NCI-H446 (cell line): ENCODE data around the gene PDE3A.
"Not testable (repeated sequence)": the region's sequence is repeated elsewhere in the genome, so short reads cannot be mapped to it uniquely, and the experiment has no call there.

Source experiments
- DNase-seq, 2 experiments: peaks; one replicate each; lab custom pipeline; 2025; lab: John Stamatoyannopoulos, UW

PDE3A gene

GRCh38 chr12:20615020-20615419 is 246.7 kb downstream of the PDE3A start:
- not testable (repeated sequence) for DNase-seq

- DNase-seq, result no peak
These were observed 247.8 kb downstream of the PDE3A start for GRCh38 chr12:20616093-20616492.

- DNase-seq, result no peak
These were observed 251.9 kb downstream of the PDE3A start for GRCh38 chr12:20620261-20620660.

- DNase-seq, result peak in 1 of 2 experiments; percentile 37
These were observed 256.4 kb downstream of the PDE3A start for GRCh38 chr12:20624718-20625117.

- DNase-seq, result no peak
These were observed 257.2 kb downstream of the PDE3A start for GRCh38 chr12:20625531-20625930.

GRCh38 chr12:20627001-20627588 is 258.8 kb downstream of the PDE3A start:
- DNase-seq, result no peak

GRCh38 chr12:20628226-20628787 is 260.0 kb downstream of the PDE3A start:
- DNase-seq, result no peak

- no peak for DNase-seq
These were observed 260.7 kb downstream of the PDE3A start for GRCh38 chr12:20628999-20629398.

GRCh38 chr12:20629414-20630156 is 261.2 kb downstream of the PDE3A start:
- DNase-seq, result no peak

GRCh38 chr12:20631711-20632110 is 263.4 kb downstream of the PDE3A start:
- DNase-seq, result no peak

- DNase-seq, result no peak
These were observed 272.8 kb downstream of the PDE3A start for GRCh38 chr12:20641106-20641505.

GRCh38 chr12:20643822-20644221 is 275.5 kb downstream of the PDE3A start:
- no peak for DNase-seq

GRCh38 chr12:20646239-20646827 is 278.0 kb downstream of the PDE3A start:
- DNase-seq, result peak; percentile 17 to 49

- no peak for DNase-seq
These were observed 285.5 kb downstream of the PDE3A start for GRCh38 chr12:20653871-20654270.

GRCh38 chr12:20656600-20656999 is 288.3 kb downstream of the PDE3A start:
- DNase-seq, result no peak

GRCh38 chr12:20657496-20657895 is 289.2 kb downstream of the PDE3A start:
- DNase-seq, result no peak

- DNase-seq, result no peak
These were observed 313.0 kb downstream of the PDE3A start for GRCh38 chr12:20681334-20681733.

- DNase-seq, result no peak
These were observed 326.9 kb downstream of the PDE3A start, which contains the start of gene SLCO1C1 for GRCh38 chr12:20695232-20695631. TSS of gene SLCO1C1 (plus strand) at chr12:20695332. CDS start at chr12:20699577, 4,245 bp downstream.

GRCh38 chr12:20696181-20696905 is 328.0 kb downstream of the PDE3A start:
- DNase-seq, result no peak

GRCh38 chr12:20701106-20701505 is 332.8 kb downstream of the PDE3A start:
- DNase-seq, result no peak

GRCh38 chr12:20704860-20705259 is 336.5 kb downstream of the PDE3A start:
- DNase-seq, result no peak

- DNase-seq, result no peak
These were observed 343.5 kb downstream of the PDE3A start for GRCh38 chr12:20711846-20712245.
